PFSK-1 (cell line): ENCODE measurements around the gene MUC20. TPM values are rescaled to one million over a fixed set of nuclear protein-coding genes. Genes with fewer than 3 reads are reported as not detected.
"Not testable (repeated sequence)": the region's sequence is repeated elsewhere in the genome, so short reads cannot be mapped to it uniquely, and the experiment has no call there.

Experiments
- FOXP2 ChIP-seq: optimal IDR thresholded peaks from 2 replicates; pipeline ENCODE3; 2011; ENCODE audit warnings: borderline replicate concordance, control low read depth, inconsistent platforms; ENCODE audit not compliant: insufficient read depth; ENCODE audit errors: extremely low read length, extremely low read depth
- POLR2AphosphoS5 ChIP-seq: IDR thresholded peaks from 2 replicates; pipeline ENCODE4 v1.6.1; 2012; ENCODE audit warnings: low read depth, mild to moderate bottlenecking, control low read depth, low read length, moderate library complexity
- SIN3A ChIP-seq: IDR thresholded peaks from 2 replicates; pipeline ENCODE4 v1.6.1; 2012; ENCODE audit warnings: mild to moderate bottlenecking, low read length, moderate library complexity, borderline replicate concordance; ENCODE audit not compliant: insufficient read depth
- TAF1 ChIP-seq: IDR thresholded peaks from 2 replicates; pipeline ENCODE4 v1.6.1; 2012; ENCODE audit warnings: low read length, control low read depth, borderline replicate concordance; ENCODE audit not compliant: insufficient read depth
- polyA plus RNA-seq: library from polyadenylated mRNA; unstranded; fragments of >200 nt; gene quantifications from one replicate; pipeline ENCODE4 v1.2.1, GENCODE V29; 2012; ENCODE audit warnings: low read depth, missing spikeins; ENCODE audit not compliant: insufficient read length
- TF ChIP-seq, protein P1 (sequence below), 2 experiments: IDR thresholded peaks; 2 replicates each; pipeline versions ENCODE4 v1.6.1 to v1.8.0; 2011 to 2012; ENCODE audit warnings: low read depth in 2 of 2, low read length in 2 of 2, control low read depth in 1 of 2, inconsistent platforms in 1 of 2, mild to moderate bottlenecking in 1 of 2, moderate library complexity in 1 of 2; ENCODE audit not compliant: insufficient read depth in 1 of 2

Gene MUC20, protein sequence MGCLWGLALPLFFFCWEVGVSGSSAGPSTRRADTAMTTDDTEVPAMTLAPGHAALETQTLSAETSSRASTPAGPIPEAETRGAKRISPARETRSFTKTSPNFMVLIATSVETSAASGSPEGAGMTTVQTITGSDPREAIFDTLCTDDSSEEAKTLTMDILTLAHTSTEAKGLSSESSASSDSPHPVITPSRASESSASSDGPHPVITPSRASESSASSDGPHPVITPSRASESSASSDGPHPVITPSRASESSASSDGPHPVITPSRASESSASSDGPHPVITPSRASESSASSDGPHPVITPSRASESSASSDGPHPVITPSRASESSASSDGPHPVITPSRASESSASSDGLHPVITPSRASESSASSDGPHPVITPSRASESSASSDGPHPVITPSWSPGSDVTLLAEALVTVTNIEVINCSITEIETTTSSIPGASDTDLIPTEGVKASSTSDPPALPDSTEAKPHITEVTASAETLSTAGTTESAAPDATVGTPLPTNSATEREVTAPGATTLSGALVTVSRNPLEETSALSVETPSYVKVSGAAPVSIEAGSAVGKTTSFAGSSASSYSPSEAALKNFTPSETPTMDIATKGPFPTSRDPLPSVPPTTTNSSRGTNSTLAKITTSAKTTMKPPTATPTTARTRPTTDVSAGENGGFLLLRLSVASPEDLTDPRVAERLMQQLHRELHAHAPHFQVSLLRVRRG
- not detected for polyA plus RNA-seq

DNA sequence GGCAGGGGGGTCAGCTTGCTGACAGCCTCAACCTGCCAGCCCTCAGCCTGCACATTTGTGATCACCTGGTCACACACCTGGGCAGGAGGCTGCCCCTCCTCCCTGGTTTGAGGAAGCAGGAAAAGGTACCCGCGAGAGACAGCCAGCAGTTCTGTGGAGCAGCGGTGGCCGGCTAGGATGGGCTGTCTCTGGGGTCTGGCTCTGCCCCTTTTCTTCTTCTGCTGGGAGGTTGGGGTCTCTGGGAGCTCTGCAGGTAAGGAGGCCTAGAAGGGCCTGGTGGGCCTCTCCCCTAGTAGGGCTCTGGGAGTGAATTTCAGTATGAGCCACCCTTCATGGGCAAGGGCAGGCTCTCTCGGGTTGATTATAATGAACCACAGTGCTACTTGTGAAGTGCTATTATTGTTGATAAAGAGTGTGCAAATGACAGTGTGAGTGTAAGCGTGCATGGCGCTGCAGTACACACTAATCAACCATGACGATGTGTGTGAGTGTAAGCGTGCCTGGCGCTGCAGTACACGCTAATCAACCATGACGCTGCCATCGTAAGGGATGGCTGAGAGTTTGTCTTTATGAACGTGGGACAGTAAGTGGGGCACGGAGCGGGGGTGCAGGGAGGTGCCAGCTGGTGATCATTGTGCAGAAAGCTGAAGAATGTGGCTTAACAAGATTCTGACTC, at the start of gene MUC20:
Gene MUC20 (plus strand): TSS at position 148 of the 676 bp plus-strand sequence. CDS start 30 bp downstream, at position 178.
- not testable (repeated sequence) for TF ChIP-seq SIN3A, FOXP2
- TF ChIP-seq, protein P1, sequence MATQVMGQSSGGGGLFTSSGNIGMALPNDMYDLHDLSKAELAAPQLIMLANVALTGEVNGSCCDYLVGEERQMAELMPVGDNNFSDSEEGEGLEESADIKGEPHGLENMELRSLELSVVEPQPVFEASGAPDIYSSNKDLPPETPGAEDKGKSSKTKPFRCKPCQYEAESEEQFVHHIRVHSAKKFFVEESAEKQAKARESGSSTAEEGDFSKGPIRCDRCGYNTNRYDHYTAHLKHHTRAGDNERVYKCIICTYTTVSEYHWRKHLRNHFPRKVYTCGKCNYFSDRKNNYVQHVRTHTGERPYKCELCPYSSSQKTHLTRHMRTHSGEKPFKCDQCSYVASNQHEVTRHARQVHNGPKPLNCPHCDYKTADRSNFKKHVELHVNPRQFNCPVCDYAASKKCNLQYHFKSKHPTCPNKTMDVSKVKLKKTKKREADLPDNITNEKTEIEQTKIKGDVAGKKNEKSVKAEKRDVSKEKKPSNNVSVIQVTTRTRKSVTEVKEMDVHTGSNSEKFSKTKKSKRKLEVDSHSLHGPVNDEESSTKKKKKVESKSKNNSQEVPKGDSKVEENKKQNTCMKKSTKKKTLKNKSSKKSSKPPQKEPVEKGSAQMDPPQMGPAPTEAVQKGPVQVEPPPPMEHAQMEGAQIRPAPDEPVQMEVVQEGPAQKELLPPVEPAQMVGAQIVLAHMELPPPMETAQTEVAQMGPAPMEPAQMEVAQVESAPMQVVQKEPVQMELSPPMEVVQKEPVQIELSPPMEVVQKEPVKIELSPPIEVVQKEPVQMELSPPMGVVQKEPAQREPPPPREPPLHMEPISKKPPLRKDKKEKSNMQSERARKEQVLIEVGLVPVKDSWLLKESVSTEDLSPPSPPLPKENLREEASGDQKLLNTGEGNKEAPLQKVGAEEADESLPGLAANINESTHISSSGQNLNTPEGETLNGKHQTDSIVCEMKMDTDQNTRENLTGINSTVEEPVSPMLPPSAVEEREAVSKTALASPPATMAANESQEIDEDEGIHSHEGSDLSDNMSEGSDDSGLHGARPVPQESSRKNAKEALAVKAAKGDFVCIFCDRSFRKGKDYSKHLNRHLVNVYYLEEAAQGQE (IDR thresholded peaks at IDR 0.05; ENCODE audit: insufficient read depth in 1 of 2, low read depth in 2 of 2, low read length in 2 of 2): not testable (repeated sequence)

DNA sequence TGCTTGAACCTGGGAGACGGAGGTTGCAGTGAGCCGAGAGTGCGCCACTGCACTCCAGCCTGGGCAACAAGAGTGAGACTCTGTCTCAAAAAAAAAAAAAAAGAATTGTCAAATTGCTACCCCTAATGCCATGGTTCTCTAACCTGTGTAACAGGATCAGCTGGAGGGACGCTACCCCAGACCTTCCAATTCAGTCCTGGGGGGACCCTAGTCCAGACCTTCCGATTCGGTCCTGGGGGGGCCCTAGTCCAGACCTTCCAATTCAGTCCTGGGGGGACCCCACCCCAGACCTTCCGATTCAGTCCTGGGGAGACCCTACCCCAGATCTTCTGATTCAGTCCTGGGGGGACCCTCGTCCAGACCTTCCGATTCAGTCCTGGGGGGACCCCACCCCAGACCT, 29.8 kb upstream of the MUC20 start:
- TF ChIP-seq FOXP2 (no peak), POLR2AphosphoS5 (no peak), TAF1 (no peak), SIN3A (no peak)
- TF ChIP-seq, protein P1 (IDR thresholded peaks at IDR 0.05; ENCODE audit: insufficient read depth in 1 of 2, low read depth in 2 of 2, low read length in 2 of 2): no peak

DNA sequence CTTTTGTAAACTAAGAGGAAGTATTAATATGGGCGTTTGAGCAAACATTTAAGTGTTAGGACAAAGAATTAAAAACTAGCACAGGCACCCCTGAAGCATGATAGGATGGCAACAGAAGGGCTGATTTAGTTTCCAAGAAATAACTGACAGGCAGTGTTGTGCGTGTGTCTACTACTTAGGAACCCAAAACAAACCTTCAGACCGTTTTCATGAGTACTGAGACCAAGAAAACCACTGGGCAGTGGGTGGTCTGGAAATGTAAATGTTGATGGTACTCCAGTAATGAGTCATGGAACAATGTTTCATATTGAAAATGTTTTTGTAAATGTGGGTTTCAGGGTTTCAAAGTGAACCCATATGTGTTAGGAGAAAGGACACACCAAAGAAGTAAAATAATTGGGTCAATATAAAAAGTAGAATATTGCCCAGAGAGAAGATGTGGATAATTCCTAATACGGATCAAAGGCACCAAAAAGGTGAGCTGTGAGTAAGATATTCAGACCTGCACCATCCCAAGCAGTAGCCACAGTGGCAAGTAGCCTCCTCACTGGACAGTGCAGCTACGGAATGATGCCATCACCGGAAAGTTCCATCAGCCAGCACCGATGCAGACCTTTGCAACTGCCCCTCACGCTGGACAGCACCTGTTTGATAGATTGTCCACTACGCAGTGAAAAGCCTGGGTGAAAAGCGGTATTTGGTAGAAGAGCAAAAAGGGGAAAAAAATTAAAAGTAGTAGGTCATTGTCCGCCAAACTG, 29.0 kb upstream of the MUC20 start:
- TF ChIP-seq, protein P1 (IDR thresholded peaks at IDR 0.05; ENCODE audit: insufficient read depth in 1 of 2, low read depth in 2 of 2, low read length in 2 of 2): 0 out of 4 replicates have a peak, but pooled peaks of 1 of the 2 experiments have one; percentile 10

DNA sequence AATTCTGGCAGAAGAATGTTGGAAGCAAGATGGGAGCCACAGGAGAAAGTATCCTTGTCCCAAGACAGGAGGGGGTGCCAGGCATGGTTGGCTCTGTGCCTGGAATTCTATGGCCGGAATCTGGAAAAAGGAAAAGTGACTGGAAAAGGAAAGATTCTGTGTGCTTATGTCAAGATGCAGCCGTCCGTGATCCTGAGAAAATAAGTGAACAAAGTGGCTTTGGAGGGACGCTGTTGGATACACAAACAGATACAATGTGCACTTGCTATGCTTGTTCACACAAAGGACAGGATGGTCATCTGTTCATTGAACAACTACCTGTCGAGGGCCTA, 28.5 kb upstream of the MUC20 start:
- TF ChIP-seq SIN3A (no peak), POLR2AphosphoS5 (no peak), FOXP2 (no peak), TAF1 (no peak)
- TF ChIP-seq, protein P1 (IDR thresholded peaks at IDR 0.05; ENCODE audit: insufficient read depth in 1 of 2, low read depth in 2 of 2, low read length in 2 of 2): no peak
